Subcutaneous adipose tissue (tissue), 4 donors: ENCODE results near the gene CDIPT. TPM values are rescaled to one million over a fixed set of nuclear protein-coding genes. Genes with fewer than 3 reads are reported as not detected.

Experiments
- CTCF ChIP-seq: fragments of 450-650 bp; IDR thresholded peaks from one replicate; pipeline ENCODE4 v1.5.1; 2016; ENCODE audit warnings: low read depth, mild to moderate bottlenecking, control low read depth, antibody characterized with exemption, moderate library complexity
- total RNA-seq, 4 donors: library from RNA; depleted of rRNA; stranded (reverse); fragments of >200 nt; gene quantifications; one replicate each; pipeline ENCODE4 v1.1.0, GENCODE V29; 2016

The CDIPT gene
- total RNA-seq, 4 donors from 2014 or later, result 57.7 to 107 (median 94.7) TPM

- no peak for TF ChIP-seq CTCF
Measured at GRCh38 chr16:29841631-29842030, 21.4 kb downstream of the CDIPT start.

- TF ChIP-seq CTCF, result no peak
Measured at GRCh38 chr16:29840240-29840639, 22.8 kb downstream of the CDIPT start.

GRCh38 chr16:29839822-29840221, 23.2 kb downstream of the CDIPT start:
- no peak for TF ChIP-seq CTCF

GRCh38 chr16:29837841-29838240, 25.2 kb downstream of the CDIPT start:
- TF ChIP-seq CTCF, result no peak

- no peak for TF ChIP-seq CTCF
Measured at GRCh38 chr16:29836623-29837022, 26.4 kb downstream of the CDIPT start.

- TF ChIP-seq CTCF, result no peak
Measured at GRCh38 chr16:29835926-29836325, 27.1 kb downstream of the CDIPT start.

- no peak for TF ChIP-seq CTCF
Measured at GRCh38 chr16:29834079-29834478, 28.9 kb downstream of the CDIPT start.
